Measurements from ENCODE around the gene FSD1L.
"Not testable (repeated sequence)": the region's sequence is repeated elsewhere in the genome, so short reads cannot be mapped to it uniquely, and the experiment has no call there.

Gene FSD1L

DNA sequence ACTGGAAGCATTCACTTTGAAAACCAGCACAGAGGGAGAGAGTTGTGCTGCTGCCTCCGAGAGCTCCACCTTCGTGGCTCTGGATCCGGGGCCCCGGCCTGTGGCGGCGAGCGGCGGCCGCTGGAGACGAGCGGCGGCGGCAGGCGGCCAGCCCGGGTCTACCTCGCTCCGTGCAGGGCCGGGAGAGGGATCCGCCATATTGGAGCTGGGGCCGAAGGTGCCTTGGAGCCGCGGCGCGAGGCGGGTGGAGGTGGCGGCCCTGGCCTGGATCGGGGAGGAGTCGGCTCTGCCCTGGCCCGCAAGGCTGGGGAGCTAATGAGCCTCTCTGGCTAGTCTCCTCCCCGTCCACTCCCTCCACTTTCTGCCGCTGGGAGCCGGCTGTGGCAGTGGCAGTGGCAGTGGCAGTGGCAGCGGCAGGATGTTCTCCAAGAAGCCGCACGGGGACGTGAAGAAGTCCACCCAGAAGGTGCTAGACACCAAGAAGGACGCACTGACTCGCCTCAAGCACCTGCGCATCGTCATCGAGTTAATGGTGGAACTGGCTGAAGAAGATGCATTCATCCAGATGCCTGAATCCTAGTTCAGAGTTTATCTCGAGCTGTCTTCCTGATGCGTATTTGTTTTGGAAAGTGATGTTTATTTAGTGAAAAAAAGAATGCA, 72.0 kb downstream of the FSD1L start:
- H3K27ac ChIP-seq (ENCODE audit: low read depth, low read length): peak overlapping the region; percentile 79
- not testable (repeated sequence) for H3K9me3 ChIP-seq (ENCODE audit: insufficient read depth, low read depth, low read length); H3K79me1 ChIP-seq (ENCODE audit: low read length); H4K12ac ChIP-seq (ENCODE audit: low read depth, low read length); H2AFZ ChIP-seq (ENCODE audit: insufficient read depth, low read length, poor library complexity); H2BK120ac ChIP-seq (ENCODE audit: insufficient read depth, low read length, poor library complexity); H4K8ac ChIP-seq (ENCODE audit: low read depth, low read length); H3K4me1 ChIP-seq (ENCODE audit: control insufficient read depth in 1 of 2, insufficient read depth in 2 of 2, low read length in 2 of 2); H4K91ac ChIP-seq (ENCODE audit: low read depth, low read length); H2AK5ac ChIP-seq (ENCODE audit: low read length); H3K18ac ChIP-seq (ENCODE audit: low read length); H3K23ac ChIP-seq (ENCODE audit: low read length); H3K9ac ChIP-seq (ENCODE audit: low read length); H3K36me3 ChIP-seq (ENCODE audit: control insufficient read depth in 1 of 2, insufficient read depth in 2 of 2, low read length in 2 of 2); H3K14ac ChIP-seq (ENCODE audit: low read length); H3K4ac ChIP-seq (ENCODE audit: low read depth, low read length); DNase-seq; H2BK5ac ChIP-seq (ENCODE audit: low read depth, low read length, poor library complexity); H3K27me3 ChIP-seq (ENCODE audit: insufficient read depth, low read length); H3K79me2 ChIP-seq (ENCODE audit: control insufficient read depth, insufficient read depth, low read length, poor library complexity); H3K4me2 ChIP-seq (ENCODE audit: low read length); H2BK12ac ChIP-seq (ENCODE audit: low read length)
- peak overlapping the region; percentile 61 for H3K4me3 ChIP-seq (ENCODE audit: low read depth, low read length)
- WGBS (ENCODE audit: extremely low coverage, insufficient coverage, insufficient read length): no CpG with 5 or more reads among the region's 43 CpGs

- not testable (repeated sequence) for H3K27me3 ChIP-seq (ENCODE audit: insufficient read depth, low read length); H3K4me2 ChIP-seq (ENCODE audit: low read length); H3K4me3 ChIP-seq (ENCODE audit: low read depth, low read length); H3K4ac ChIP-seq (ENCODE audit: low read depth, low read length); H3K27ac ChIP-seq (ENCODE audit: low read depth, low read length); H4K8ac ChIP-seq (ENCODE audit: low read depth, low read length); H3K79me2 ChIP-seq (ENCODE audit: control insufficient read depth, insufficient read depth, low read length, poor library complexity); H3K9me3 ChIP-seq (ENCODE audit: insufficient read depth, low read depth, low read length); H3K79me1 ChIP-seq (ENCODE audit: low read length); H3K4me1 ChIP-seq (ENCODE audit: control insufficient read depth in 1 of 2, insufficient read depth in 2 of 2, low read length in 2 of 2); DNase-seq; H3K14ac ChIP-seq (ENCODE audit: low read length); H2BK5ac ChIP-seq (ENCODE audit: low read depth, low read length, poor library complexity); H2AK5ac ChIP-seq (ENCODE audit: low read length); H3K23ac ChIP-seq (ENCODE audit: low read length); H2BK12ac ChIP-seq (ENCODE audit: low read length); H2AFZ ChIP-seq (ENCODE audit: insufficient read depth, low read length, poor library complexity); H4K12ac ChIP-seq (ENCODE audit: low read depth, low read length); H2BK120ac ChIP-seq (ENCODE audit: insufficient read depth, low read length, poor library complexity); H3K36me3 ChIP-seq (ENCODE audit: control insufficient read depth in 1 of 2, insufficient read depth in 2 of 2, low read length in 2 of 2); H3K9ac ChIP-seq (ENCODE audit: low read length); H3K18ac ChIP-seq (ENCODE audit: low read length); H4K91ac ChIP-seq (ENCODE audit: low read depth, low read length)
- WGBS (ENCODE audit: extremely low coverage, insufficient coverage, insufficient read length): no CpG with 5 or more reads among the region's 6 CpGs
Observed at GRCh38 chr9:105520992-105521391, 73.2 kb downstream of the FSD1L start.

DNA sequence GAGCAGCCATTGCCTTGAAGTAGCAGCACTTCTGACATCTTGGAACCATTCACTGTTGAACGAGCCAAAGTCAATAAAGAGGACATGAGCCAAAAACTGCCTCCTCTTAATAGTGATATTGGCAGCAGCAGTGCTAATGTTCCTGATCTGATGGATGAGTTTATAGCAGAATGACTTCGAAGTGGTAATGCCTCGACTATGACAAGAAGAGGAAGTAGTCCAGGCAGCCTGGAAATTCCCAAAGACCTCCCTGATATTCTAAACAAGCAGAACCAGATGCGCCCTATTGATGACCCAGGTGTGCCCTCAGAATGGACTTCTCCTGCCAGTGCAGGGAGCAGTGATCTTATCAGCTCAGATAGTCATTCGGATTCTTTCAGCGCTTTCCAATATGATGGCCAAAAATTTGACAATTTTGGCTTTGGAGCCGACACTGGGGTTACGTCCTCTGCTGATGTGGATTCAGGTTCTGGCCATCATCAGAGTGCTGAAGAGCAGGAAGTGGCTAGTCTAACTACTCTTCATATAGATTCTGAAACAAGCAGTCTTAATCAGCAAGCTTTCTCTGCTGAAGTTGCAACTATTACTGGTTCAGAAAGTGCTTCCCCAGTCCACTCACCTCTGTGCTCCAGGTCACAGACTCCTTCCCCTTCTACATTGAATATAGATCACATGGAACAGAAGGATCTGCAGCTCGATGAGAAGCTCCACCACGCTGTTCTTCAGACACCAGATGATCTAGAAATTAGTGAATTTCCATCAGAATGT, 75.0 kb downstream of the FSD1L start:
- DNase-seq; H2BK120ac ChIP-seq (ENCODE audit: insufficient read depth, low read length, poor library complexity); H2BK12ac ChIP-seq (ENCODE audit: low read length); H2AFZ ChIP-seq (ENCODE audit: insufficient read depth, low read length, poor library complexity); H3K36me3 ChIP-seq (ENCODE audit: control insufficient read depth in 1 of 2, insufficient read depth in 2 of 2, low read length in 2 of 2); H2BK5ac ChIP-seq (ENCODE audit: low read depth, low read length, poor library complexity); H3K9ac ChIP-seq (ENCODE audit: low read length); H3K79me2 ChIP-seq (ENCODE audit: control insufficient read depth, insufficient read depth, low read length, poor library complexity); H3K27ac ChIP-seq (ENCODE audit: low read depth, low read length); H3K4me2 ChIP-seq (ENCODE audit: low read length); H2AK5ac ChIP-seq (ENCODE audit: low read length); H3K14ac ChIP-seq (ENCODE audit: low read length); H3K4me1 ChIP-seq (ENCODE audit: control insufficient read depth in 1 of 2, insufficient read depth in 2 of 2, low read length in 2 of 2); H3K79me1 ChIP-seq (ENCODE audit: low read length); H4K8ac ChIP-seq (ENCODE audit: low read depth, low read length); H3K23ac ChIP-seq (ENCODE audit: low read length); H3K4ac ChIP-seq (ENCODE audit: low read depth, low read length); H3K27me3 ChIP-seq (ENCODE audit: insufficient read depth, low read length); H3K4me3 ChIP-seq (ENCODE audit: low read depth, low read length); H4K12ac ChIP-seq (ENCODE audit: low read depth, low read length); H3K18ac ChIP-seq (ENCODE audit: low read length); H4K91ac ChIP-seq (ENCODE audit: low read depth, low read length); H3K9me3 ChIP-seq (ENCODE audit: insufficient read depth, low read depth, low read length): not testable (repeated sequence)
- WGBS (ENCODE audit: extremely low coverage, insufficient coverage, insufficient read length): no CpG with 5 or more reads among the region's 10 CpGs

DNA sequence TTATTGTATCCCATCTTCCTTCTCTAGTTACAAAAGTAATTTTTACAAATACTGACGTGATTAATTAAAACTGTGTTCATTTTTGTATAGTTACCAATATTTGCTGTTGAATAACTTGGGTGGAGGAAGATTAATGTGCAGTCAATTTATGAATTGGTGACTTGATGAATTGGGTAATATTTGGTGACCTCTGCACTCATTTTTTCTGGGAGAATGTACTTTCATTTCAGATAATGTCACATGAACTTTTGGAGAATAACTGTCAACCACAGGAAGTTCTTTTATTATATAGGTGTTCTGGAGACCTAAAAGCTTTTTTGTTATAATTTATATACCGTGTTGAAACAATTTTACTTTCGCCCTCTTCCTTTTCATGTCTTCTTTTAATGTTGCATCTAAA, 83.7 kb downstream of the FSD1L start:
- Histone ChIP-seq H4K8ac (ENCODE audit: low read depth, low read length) (no peak overlapping the region), H3K79me1 (ENCODE audit: low read length) (no peaks in the 10 kb centered on the region), H3K14ac (ENCODE audit: low read length) (no peak overlapping the region), H3K23ac (ENCODE audit: low read length) (no peak overlapping the region), H2AFZ (ENCODE audit: insufficient read depth, low read length, poor library complexity) (no peak overlapping the region), H4K91ac (ENCODE audit: low read depth, low read length) (no peak overlapping the region), H2BK120ac (ENCODE audit: insufficient read depth, low read length, poor library complexity) (no peak overlapping the region), H3K18ac (ENCODE audit: low read length) (no peak overlapping the region), H3K27ac (ENCODE audit: low read depth, low read length) (no peak overlapping the region), H3K27me3 (ENCODE audit: insufficient read depth, low read length) (no peaks in the 10 kb centered on the region), H2BK5ac (ENCODE audit: low read depth, low read length, poor library complexity) (no peak overlapping the region), H2AK5ac (ENCODE audit: low read length) (no peak overlapping the region), H3K9me3 (ENCODE audit: insufficient read depth, low read depth, low read length) (no peaks in the 10 kb centered on the region), H3K4me2 (ENCODE audit: low read length) (no peak overlapping the region), H3K79me2 (ENCODE audit: control insufficient read depth, insufficient read depth, low read length, poor library complexity) (no peaks in the 10 kb centered on the region), H3K36me3 (ENCODE audit: control insufficient read depth in 1 of 2, insufficient read depth in 2 of 2, low read length in 2 of 2) (no peaks in the 10 kb centered on the region), H4K12ac (ENCODE audit: low read depth, low read length) (no peak overlapping the region), H3K9ac (ENCODE audit: low read length) (no peak overlapping the region), H3K4me3 (ENCODE audit: low read depth, low read length) (no peak overlapping the region), H3K4ac (ENCODE audit: low read depth, low read length) (no peak overlapping the region), H2BK12ac (ENCODE audit: low read length) (no peak overlapping the region), H3K4me1 (ENCODE audit: control insufficient read depth in 1 of 2, insufficient read depth in 2 of 2, low read length in 2 of 2) (no peaks in the 10 kb centered on the region)
- no peak for DNase-seq
- no CpG with 5 or more reads among the region's 3 CpGs for WGBS (ENCODE audit: extremely low coverage, insufficient coverage, insufficient read length)
